Posterior vena cava (tissue), 2 donors: ENCODE results near the gene ICA1L. TPM values are rescaled to one million over a fixed set of nuclear protein-coding genes. Genes with fewer than 3 reads are reported as not detected.
"Not testable (repeated sequence)": the region's sequence is repeated elsewhere in the genome, so short reads cannot be mapped to it uniquely, and the experiment has no call there.

Experiments
- DNase-seq: peaks from one replicate; pipeline ENCODE4 v3.0.0-alpha.2; 2020; ENCODE audit warnings: low spot score
- intact Hi-C, 2 donors: fragments of 100-400 bp; cut with DNase I; formaldehyde crosslinking; loops; one replicate each; pipeline versions ENCODE4 v1.14.1 to v1.14.2; 2022 to 2023
- long read RNA-seq, 2 donors: library from polyadenylated mRNA; unstranded; transcript quantifications; one replicate each; pipeline ENCODE4 v2.0.0, GENCODE V29; 2020 to 2021
- total RNA-seq, 2 donors: library from RNA; stranded (reverse); fragmentation: NEBNext Ultra II Directional; extraction: Animal tissue kit (Norgen Biotek cat#: 25700); gene quantifications; one replicate each; pipeline ENCODE4 v1.2.1, GENCODE V29; 2021
- donor health status: DM: yes; HTN: yes; CAD: no.
- donor health status: DM: yes; HTN: yes; CAD: no.

The ICA1L gene
- 10 to 100 TPM; 11.1 to 12.0 TPM for total RNA-seq
- long read RNA-seq, donor 1, partial matches to known transcripts: 0 of 1 reads
- long read RNA-seq, donor 1, other reads (novel, unspliced or antisense): 1 of 1 reads
- long read RNA-seq, donor 2, partial matches to known transcripts: 0 of 2 reads
- long read RNA-seq, donor 2, other reads (novel, unspliced or antisense): 2 of 2 reads

DNA sequence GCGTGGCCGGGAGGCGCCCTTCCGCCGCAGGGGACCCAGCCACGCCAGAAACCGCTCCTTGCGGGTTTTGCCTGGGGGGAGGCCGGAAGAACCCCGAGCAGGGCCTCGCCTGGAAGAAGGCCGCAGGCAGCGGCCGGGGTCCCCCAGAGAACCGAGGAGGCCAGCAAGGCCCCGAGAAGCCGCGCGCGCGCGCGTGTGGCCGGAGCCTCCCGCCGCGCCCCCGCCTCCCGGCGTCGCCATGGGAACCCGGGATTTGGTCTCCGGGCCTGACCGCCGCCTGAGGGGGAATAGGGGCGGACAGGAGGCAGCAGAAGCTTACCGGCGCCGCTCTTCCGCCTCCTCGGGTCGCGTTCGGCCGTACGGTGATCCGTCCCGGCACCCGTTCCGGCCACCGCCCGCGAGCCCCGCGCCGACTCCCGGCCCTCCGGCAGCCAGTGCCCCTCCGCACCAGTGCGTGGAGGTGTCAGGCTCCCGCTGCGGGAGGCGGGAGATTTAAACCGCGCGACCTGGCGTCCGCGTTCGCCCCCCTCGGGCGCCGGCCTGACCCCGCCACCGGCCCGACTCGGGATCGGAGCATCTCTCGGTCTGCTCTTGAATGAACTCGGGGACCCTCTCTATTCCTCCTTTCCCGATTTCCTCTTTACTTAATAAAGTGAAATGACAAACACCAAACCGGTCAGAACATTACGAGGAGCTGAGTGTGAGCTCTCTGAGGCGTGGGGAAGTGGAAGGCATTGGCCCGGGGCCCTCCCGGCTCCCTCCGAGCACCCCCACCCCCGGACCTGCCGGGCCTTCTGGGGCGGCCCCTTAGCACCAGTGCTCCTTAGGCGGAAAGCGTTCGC is at the start of gene ICA1L:
TSS of gene ICA1L (minus strand) at position 467 of the 842 bp plus-strand sequence. CDS start 42,757 bp downstream, outside the sequence.
- intact Hi-C loops: no loop called here
- DNase-seq: peak; percentile 87

GRCh38 chr2:202918860-202919259 is 47.3 kb upstream of the ICA1L start:
- no peak for DNase-seq
- intact Hi-C loops: no loop called here

GRCh38 chr2:202912342-202913201 is 41.0 kb upstream of the ICA1L start:
- DNase-seq, intact Hi-C loops: not testable (repeated sequence)

- intact Hi-C loops: no loop called here
- peak; percentile 98 for DNase-seq
These were observed 40.2 kb upstream of the ICA1L start, which contains the start of the genes CARF and WDR12 for GRCh38 chr2:202911512-202912341. Gene CARF (plus strand): TSS chr2:202912275. CDS start chr2:202941903, 29,628 bp downstream. Gene WDR12 (minus strand): TSS chr2:202911673. CDS start chr2:202911476, 197 bp downstream.

DNA sequence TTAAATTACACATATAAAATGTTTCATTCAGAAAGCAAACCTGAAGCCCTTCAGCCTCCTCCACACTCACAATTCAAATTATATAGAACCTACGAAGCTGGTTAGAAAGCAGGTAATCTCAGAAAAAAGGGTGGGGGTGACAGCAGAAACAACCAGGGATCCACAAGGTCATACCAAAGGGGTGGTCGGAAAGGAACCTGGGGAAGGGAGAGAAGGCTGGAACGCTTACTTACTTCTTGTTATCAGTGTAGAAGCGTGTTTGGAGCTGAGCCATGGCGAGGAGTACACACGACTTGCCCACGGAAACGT is 39.6 kb upstream of the ICA1L start:
- no peak for DNase-seq
- intact Hi-C loops: no loop called here

DNA sequence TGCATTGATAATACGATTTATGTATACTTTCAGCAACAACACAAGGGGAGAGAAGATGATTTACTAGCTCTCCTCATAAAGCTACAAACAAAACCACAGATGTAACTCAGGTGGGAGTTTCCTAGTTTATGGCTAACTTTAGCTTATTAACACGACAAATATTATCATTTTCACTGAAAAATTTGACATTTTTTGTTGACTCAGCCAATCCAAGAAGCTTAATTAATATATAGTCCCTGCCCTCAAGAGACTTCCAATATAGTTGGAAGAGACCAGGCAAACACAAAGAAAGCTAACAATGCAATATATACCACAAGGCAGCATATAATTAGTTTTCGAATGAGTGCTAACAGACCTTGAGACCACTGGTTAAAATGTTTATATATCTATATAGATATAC is 39.1 kb upstream of the ICA1L start:
- no peak for DNase-seq
- intact Hi-C loops: no loop called here

DNA sequence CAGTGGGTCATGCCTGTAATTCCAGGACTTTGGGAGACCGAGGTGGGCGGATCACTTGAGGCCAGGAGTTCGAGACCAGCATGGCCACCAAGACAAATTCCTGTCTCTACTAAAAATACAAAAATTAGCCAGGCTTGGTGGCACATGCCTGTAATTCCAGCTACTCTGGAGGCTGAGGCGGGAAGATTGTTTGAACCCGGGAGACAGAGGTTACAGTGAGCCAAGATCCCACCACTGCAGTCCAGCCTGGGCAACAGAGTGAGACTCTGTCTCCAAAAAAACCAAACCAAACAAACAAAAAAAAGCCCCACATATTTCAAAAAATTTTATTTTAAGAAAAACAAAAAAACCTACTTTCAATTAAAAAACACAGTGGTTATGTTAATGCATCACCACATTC is 38.7 kb upstream of the ICA1L start:
- DNase-seq, intact Hi-C loops: not testable (repeated sequence)

DNA sequence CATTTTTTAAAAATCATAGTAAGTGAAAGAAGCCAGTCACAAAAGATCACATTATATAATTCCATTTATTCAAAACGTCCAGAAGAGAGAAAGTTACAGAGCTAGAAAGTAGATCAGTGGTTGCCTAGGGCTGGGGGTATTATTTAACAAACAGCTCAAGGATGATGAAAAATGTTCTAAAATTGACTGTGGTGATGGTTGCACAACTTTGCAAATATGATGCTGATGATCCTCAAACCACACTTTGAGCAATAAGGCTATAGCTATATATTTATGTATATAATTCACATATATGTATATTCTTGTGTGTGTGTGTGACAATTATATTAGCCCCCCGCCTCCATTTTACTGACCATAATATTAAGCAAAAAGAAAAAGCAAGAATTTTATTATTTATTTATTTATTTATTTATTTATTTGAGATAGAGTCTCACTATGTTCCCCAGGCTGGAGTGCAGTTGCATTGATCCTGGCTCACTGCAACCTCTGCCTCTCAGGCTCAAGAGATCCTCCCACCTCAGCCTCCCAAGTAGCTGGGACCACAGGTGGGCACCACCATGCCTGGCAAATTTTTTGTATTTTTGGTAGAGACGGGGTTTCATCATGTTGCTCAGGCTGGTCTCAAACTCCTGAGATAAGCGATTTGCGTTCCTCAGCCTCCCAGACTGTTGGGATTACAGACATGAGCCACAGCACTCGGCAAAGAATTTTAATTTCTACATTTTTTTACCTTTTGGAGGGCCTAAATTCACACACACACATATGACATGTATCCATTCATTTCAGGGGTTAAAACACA is 38.0 kb upstream of the ICA1L start:
- intact Hi-C loops: no loop called here
- no peak for DNase-seq

DNA sequence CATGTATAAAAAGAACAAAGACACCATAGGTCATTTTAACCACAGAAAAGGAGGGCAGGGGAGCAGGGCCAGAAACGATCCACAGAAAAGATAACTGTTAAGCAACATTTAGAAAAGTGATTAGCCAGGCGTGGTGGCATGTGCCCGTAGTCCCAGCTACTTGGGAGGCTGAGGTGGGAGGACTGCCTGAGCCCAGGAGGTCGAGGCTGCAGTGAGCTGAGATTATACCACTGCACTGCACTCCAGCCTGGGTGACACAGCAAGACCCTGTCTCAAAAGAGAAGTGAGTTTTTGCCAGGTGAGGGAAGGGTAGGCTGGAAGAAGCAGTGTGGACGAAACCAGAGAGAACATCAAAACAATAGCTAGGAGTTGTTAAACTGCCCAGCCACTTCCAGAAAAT is 36.6 kb upstream of the ICA1L start:
- intact Hi-C loops: no loop called here
- no peak for DNase-seq

DNA sequence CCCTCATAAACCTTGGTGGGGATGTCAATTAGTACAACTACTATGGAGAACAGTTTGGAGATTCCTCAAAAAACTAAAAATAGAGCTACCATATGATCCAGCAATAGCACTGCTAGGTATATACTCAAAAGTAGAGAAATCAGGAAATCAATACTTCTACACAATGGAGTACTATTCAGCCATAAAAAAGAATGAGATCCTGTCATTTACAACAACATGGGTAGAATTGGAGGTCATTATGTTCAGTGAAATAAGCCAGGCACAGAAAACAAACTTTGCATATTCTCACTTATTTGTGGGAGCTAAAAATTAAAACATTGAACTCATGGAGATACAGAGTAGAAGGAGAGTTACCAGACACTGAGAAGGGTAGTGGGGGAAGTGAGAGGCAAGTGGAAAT is 33.9 kb upstream of the ICA1L start:
- DNase-seq, intact Hi-C loops: not testable (repeated sequence)

DNA sequence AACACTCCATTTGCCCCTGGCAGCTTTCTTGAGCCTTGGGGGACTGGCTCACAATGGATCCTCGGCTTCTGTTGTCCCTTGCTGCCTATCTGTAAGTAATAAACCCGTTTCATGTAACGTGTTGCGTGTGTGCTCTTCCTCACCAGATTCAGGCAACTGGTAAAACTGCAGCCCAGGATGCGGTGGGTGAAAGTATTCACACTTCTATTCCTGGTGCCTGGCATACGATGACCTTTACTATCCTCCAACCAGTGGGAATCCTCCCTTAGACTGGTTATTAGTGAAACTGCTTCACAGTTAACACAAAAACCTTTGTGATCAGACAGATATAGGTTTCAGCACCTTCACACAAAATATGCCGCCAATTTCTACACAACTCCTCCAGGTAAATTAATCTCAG is 13.6 kb upstream of the ICA1L start:
- intact Hi-C loops: no loop called here
- no peak for DNase-seq

DNA sequence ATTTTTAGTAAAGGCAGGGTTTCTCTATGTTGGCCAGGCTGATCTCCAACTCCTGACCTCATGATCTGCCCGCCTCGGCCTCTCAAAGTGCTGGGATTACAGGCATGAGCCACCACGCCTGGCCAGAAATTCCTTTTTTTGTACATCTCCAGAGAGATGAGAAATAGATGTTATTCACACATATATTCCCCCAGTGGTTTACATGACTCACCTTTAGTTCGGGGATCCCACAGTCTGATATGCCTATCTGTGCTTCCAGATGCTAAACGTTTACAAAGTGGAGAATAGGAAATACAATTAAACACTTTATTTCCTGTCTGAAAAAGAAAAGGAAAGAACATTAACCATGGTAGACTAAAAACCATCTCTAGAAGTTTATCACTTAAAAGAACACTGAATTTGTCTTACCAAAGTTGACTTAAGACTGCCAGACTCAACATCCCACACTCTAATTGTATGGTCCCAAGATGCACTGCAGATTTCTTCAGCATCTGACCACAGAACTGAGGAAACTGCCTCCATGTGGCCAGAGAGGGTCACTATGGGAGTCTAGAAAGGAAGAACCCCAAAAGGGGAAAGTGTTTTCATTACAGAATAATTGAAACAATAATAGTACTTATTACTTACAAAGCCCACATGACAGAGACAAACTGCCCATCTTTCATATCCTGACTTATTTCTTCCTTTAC is 12.6 kb upstream of the ICA1L start:
- intact Hi-C loops: no loop called here
- DNase-seq: no peak

DNA sequence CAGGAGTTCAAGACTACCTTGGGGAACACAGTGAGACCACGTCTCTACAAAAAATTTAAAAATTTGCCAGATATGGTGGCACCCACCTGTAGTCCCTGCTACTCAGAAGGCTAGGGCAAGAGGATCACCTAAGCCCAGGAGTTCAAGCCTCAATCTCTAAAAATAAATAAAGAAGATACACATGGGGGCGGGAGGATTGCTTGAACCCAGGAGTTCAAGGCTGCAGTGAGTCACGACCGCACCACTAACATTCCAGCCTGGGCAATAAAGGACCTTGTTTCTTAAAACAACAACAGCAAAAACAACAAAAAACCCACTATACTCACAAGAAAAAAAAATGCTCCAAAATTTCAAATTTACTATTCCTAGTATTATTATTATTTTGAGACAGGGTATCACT is 10.0 kb upstream of the ICA1L start:
- no peak for DNase-seq
- intact Hi-C loops: no loop called here

GRCh38 chr2:202877699-202878098 is 6.1 kb upstream of the ICA1L start:
- intact Hi-C loops: no loop called here
- no peak for DNase-seq

GRCh38 chr2:202870431-202871299 is 901 bp downstream of the ICA1L start:
- peak; percentile 83 for DNase-seq
- intact Hi-C loops: no loop called here

GRCh38 chr2:202861987-202862386 is 9.6 kb downstream of the ICA1L start:
- DNase-seq: no peak
- intact Hi-C loops: no loop called here

DNA sequence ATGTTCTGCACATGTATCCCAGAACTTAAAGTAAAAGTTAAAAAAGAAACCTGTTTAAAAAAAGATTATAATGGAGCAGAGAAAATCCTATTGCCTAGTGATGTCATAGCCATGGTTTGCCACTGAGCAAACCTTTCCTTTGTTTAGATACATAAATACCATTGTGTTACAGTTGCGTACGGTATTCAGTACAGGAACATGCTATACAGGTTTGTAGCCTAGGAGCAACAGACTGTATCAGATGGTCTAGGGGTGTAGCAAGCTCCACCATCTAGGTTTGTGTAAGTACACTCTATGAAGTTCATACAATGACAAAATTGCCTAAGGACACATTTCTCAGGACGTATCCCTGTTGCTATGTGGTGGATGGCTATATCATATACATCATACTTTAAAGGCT is 13.0 kb downstream of the ICA1L start:
- intact Hi-C loops: no loop called here
- no peak for DNase-seq
